Endodermal cell (in vitro differentiated cells): Measurements from ENCODE around the gene SERPINI1. TPM values are rescaled to one million over a fixed set of nuclear protein-coding genes. Genes with fewer than 3 reads are reported as not detected.
A peak's percentile ranks its signal among the peaks of the same experiment; 100 is the strongest.

Experiments used
- DNase-seq: peaks from one replicate; pipeline ENCODE4 v3.0.0-alpha.2; 2017
- H3K27ac ChIP-seq: 2 replicates; pipeline ENCODE4 v1.5.1; 2013; ENCODE audit warnings: mild to moderate bottlenecking, low read depth, low read length, moderate library complexity
- H3K27me3 ChIP-seq: 2 replicates; pipeline ENCODE4 v1.6.1; 2013; ENCODE audit warnings: mild to moderate bottlenecking, low read length, moderate library complexity; ENCODE audit not compliant: insufficient read depth, control insufficient read depth, poor library complexity, severe bottlenecking
- H3K36me3 ChIP-seq: 2 replicates; pipeline ENCODE4 v1.7.0; 2013; ENCODE audit warnings: mild to moderate bottlenecking, low read length, moderate library complexity; ENCODE audit not compliant: control insufficient read depth, insufficient read depth
- H3K4me1 ChIP-seq: one replicate; pipeline ENCODE4 v1.7.0; 2013; ENCODE audit warnings: low read length; ENCODE audit not compliant: control insufficient read depth, insufficient read depth
- H3K4me3 ChIP-seq: 2 replicates; pipeline ENCODE4 v1.5.1; 2013; ENCODE audit warnings: mild to moderate bottlenecking, low read length, moderate library complexity
- H3K9ac ChIP-seq: 2 replicates; pipeline ENCODE4 v1.6.1; 2013; ENCODE audit warnings: mild to moderate bottlenecking, low read length, moderate library complexity; ENCODE audit not compliant: poor library complexity, severe bottlenecking; ENCODE audit errors: extremely low read depth
- H3K9me3 ChIP-seq: 2 replicates; pipeline ENCODE4 v1.6.1; 2013; ENCODE audit warnings: mild to moderate bottlenecking, low read length, moderate library complexity; ENCODE audit not compliant: control insufficient read depth
- H3K27ac Mint-ChIP-seq: 2 replicates; pipeline ENCODE4 v1.8.0; 2020; ENCODE audit warnings: mixed read lengths
- H3K27me3 Mint-ChIP-seq: 2 replicates; pipeline ENCODE4 v1.8.0; 2021; ENCODE audit warnings: mild to moderate bottlenecking, mixed read lengths; ENCODE audit not compliant: insufficient read depth
- H3K36me3 Mint-ChIP-seq: 2 replicates; pipeline ENCODE4 v1.8.0; 2020; ENCODE audit warnings: low read depth, mixed read lengths
- H3K4me1 Mint-ChIP-seq: 2 replicates; pipeline ENCODE4 v1.8.0; 2020; ENCODE audit warnings: mixed read lengths
- H3K4me3 Mint-ChIP-seq: 2 replicates; pipeline ENCODE4 v1.8.0; 2020; ENCODE audit warnings: mild to moderate bottlenecking, moderate library complexity, mixed read lengths
- H3K9me3 Mint-ChIP-seq: 2 replicates; pipeline ENCODE4 v1.8.0; 2020; ENCODE audit warnings: mild to moderate bottlenecking, mixed read lengths
- WGBS, 2 experiments: methylation state at CpG; one replicate each; pipeline versions ENCODE4 v1.1.5 to v1.1.7; 2013; ENCODE audit warnings: missing lambda C conversion rate in 2 of 2, mixed read lengths in 1 of 2; ENCODE audit not compliant: insufficient coverage in 1 of 2, insufficient read length in 1 of 2; 5-methylcytosine and 5-hydroxymethylcytosine counted together
- total RNA-seq, 2 donors: library from RNA; stranded (reverse); fragmentation: NEBNext Ultra II Directional in 1 of 2; extraction: Animal tissue kit (Norgen Biotek cat#: 25700) in 1 of 2; gene quantifications; 2 replicates in 1 of 2; 3 replicates in 1 of 2; pipeline ENCODE4 v1.2.1, GENCODE V29; 2021
- TF ChIP-seq, protein P1 (sequence below): fragments of 200-600 bp; sonication (generic); conservative IDR thresholded peaks from 2 replicates; pipeline ENCODE4 v1.5.0; 2021; ENCODE audit warnings: antibody characterized with exemption, mild to moderate bottlenecking

Gene SERPINI1
- total RNA-seq, 2 donors from 2014 or later = 16.1 to 21.2 TPM

DNA sequence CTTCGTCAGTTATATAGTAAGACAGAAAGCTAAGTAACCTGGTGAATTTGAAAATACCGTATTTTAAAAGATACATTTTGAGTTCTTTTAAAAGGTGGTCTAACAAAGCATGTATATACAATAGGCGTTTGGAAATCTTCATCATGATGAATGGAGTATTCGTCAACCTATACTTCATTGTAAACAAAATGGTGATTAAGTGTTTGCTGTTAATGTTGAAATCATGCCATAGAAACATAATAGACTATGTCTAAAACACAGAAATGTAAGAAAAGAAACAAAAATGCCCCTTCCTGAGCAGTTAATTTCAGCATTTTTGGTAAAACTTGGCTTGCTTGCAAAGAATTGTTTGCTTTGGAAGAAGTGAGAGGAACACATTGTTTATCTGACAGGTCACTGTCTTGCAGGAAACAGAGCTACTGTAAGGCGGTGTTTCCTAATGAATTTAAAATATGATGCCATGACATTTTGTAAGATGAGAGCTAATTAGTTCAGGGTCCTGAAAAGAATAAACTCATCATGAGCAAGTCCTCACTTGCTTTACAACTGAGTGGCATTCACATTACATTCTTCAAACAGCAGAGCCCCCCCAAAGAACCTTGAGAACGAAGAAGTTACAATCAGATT lies 126.7 kb downstream of the SERPINI1 start:
- Histone ChIP-seq H3K9ac (no peak overlapping the region), H3K9me3 (no peaks in the 10 kb centered on the region), H3K36me3 (no peaks in the 10 kb centered on the region), H3K27me3 (no peaks in the 10 kb centered on the region), H3K27ac (no peak overlapping the region), H3K4me3 (no peak overlapping the region), H3K4me1 (no peaks in the 10 kb centered on the region)
- Mint-ChIP-seq H3K27me3 (no peaks in the 10 kb centered on the region), H3K4me3 (no peak overlapping the region), H3K4me1 (peaks cover 8% of the 10 kb centered on the region), H3K27ac (peak overlapping the region; percentile 12), H3K9me3 (no peaks in the 10 kb centered on the region), H3K36me3 (no peaks in the 10 kb centered on the region)
- 94 to 97% methylated on average over 3 to 6 of the region's 6 CpGs for WGBS, 2 experiments
- TF ChIP-seq, protein P1, sequence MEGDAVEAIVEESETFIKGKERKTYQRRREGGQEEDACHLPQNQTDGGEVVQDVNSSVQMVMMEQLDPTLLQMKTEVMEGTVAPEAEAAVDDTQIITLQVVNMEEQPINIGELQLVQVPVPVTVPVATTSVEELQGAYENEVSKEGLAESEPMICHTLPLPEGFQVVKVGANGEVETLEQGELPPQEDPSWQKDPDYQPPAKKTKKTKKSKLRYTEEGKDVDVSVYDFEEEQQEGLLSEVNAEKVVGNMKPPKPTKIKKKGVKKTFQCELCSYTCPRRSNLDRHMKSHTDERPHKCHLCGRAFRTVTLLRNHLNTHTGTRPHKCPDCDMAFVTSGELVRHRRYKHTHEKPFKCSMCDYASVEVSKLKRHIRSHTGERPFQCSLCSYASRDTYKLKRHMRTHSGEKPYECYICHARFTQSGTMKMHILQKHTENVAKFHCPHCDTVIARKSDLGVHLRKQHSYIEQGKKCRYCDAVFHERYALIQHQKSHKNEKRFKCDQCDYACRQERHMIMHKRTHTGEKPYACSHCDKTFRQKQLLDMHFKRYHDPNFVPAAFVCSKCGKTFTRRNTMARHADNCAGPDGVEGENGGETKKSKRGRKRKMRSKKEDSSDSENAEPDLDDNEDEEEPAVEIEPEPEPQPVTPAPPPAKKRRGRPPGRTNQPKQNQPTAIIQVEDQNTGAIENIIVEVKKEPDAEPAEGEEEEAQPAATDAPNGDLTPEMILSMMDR = no peak
- DNase-seq = no peak

DNA sequence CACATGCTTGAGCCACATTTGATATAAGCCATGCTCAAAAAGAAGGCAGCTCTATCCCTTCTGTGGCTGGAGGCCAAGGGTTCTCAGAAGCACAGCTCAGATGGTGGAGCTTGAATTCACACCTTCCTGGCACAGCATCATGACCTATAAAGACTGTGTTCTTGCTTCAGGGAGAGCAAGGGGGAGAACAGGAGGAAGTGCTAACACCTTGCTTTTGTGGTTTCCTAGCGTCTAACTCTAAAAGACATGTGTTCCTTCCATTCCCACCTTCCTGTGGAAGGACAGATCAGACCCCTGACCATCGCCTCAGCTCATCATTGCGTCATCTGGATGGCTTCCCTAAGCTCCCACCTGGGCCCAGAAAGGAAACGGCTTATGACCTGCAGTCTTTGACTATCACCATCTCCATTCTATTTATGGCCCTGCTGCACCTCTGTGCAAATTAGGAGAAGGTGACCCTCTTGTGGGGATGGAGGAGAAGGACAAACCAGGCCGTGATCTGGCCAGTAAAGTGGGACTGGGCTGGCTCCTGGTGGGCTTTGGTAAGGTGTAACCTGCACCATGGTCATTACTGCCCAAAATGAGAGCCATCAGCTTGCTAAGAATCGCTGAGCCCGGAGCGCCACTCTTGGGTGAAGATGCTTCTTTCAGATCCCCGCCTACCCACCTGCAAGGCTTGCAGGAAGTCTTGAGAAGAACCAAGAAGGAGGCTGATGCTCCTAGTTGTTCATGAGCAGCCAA lies 128.5 kb downstream of the SERPINI1 start:
- no peak overlapping the region for H3K4me3 ChIP-seq
- no peaks in the 10 kb centered on the region for H3K36me3 ChIP-seq
- H3K27me3 ChIP-seq = no peaks in the 10 kb centered on the region
- no peaks in the 10 kb centered on the region for H3K9me3 ChIP-seq
- H3K4me1 Mint-ChIP-seq = peaks cover 8% of the 10 kb centered on the region
- H3K4me1 ChIP-seq = no peaks in the 10 kb centered on the region
- H3K36me3 Mint-ChIP-seq = no peaks in the 10 kb centered on the region
- no peaks in the 10 kb centered on the region for H3K27me3 Mint-ChIP-seq
- no peak overlapping the region for H3K4me3 Mint-ChIP-seq
- no peaks in the 10 kb centered on the region for H3K9me3 Mint-ChIP-seq
- no peak overlapping the region for H3K27ac ChIP-seq
- no peak overlapping the region for H3K9ac ChIP-seq
- H3K27ac Mint-ChIP-seq = no peak overlapping the region
- no peak for DNase-seq
- WGBS, 2 experiments = 92 to 98% methylated on average over 7 to 9 of the region's 9 CpGs
- TF ChIP-seq, protein P1 = no peak

DNA sequence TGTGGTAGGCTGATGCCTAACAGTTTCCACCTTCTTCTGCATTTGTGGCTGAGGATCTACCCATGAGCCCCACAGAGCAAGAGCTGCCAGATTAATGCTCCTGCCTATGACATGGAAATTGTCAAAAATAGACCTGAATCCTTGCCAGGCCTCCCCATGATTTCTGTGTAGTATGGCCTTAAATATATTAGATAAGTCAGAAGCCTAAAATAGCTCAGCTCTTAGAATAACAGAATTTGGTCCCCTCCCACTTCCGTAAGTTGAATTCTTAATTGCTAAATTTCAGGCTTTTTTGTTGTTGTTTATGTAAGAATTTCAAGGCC lies 129.0 kb downstream of the SERPINI1 start:
- Histone ChIP-seq H3K36me3 (no peaks in the 10 kb centered on the region), H3K9me3 (no peaks in the 10 kb centered on the region), H3K4me1 (no peaks in the 10 kb centered on the region), H3K4me3 (no peak overlapping the region), H3K9ac (no peak overlapping the region), H3K27me3 (no peaks in the 10 kb centered on the region), H3K27ac (no peak overlapping the region)
- Mint-ChIP-seq H3K4me3 (no peak overlapping the region), H3K9me3 (no peaks in the 10 kb centered on the region), H3K36me3 (no peaks in the 10 kb centered on the region), H3K27ac (no peak overlapping the region), H3K4me1 (peaks cover 8% of the 10 kb centered on the region), H3K27me3 (no peaks in the 10 kb centered on the region)
- TF ChIP-seq, protein P1 = no peak
- no peak for DNase-seq
- WGBS, 2 experiments = 100% methylated on average over 1 of the region's 1 CpG
